Hindlimb muscle (tissue), 1 donor: ENCODE measurements around the gene SPRTN. TPM values are rescaled to one million over a fixed set of nuclear protein-coding genes. Genes with fewer than 3 reads are reported as not detected.

Source experiments
- DNase-seq: peaks from one replicate; pipeline ENCODE4 v3.0.0-alpha.2; 2013
- polyA plus RNA-seq: library from polyadenylated mRNA; unstranded; fragments of 120-200 nt; gene quantifications from one replicate; pipeline ENCODE4 v1.2.1, GENCODE V29; 2013; ENCODE audit not compliant: insufficient read length

The SPRTN gene
- polyA plus RNA-seq, 1 donor, result 6.3 TPM

- no peak for DNase-seq
Observed at GRCh38 chr1:231376875-231377549, 38.9 kb downstream of the SPRTN start.

GRCh38 chr1:231381729-231382128, 43.6 kb downstream of the SPRTN start:
- no peak for DNase-seq

GRCh38 chr1:231382426-231382825, 44.3 kb downstream of the SPRTN start:
- no peak for DNase-seq

GRCh38 chr1:231383159-231383860, 45.2 kb downstream of the SPRTN start:
- no peak for DNase-seq

- DNase-seq, result no peak
Observed at GRCh38 chr1:231384696-231385415, 46.8 kb downstream of the SPRTN start.

- no peak for DNase-seq
Observed at GRCh38 chr1:231385416-231385748, 47.3 kb downstream of the SPRTN start.

GRCh38 chr1:231386466-231386865, 48.4 kb downstream of the SPRTN start:
- DNase-seq, result no peak

- no peak for DNase-seq
Observed at GRCh38 chr1:231387770-231388669, 49.9 kb downstream of the SPRTN start.

- no peak for DNase-seq
Observed at GRCh38 chr1:231390071-231390470, 52.0 kb downstream of the SPRTN start.

GRCh38 chr1:231392389-231393131, 54.5 kb downstream of the SPRTN start:
- no peak for DNase-seq

- DNase-seq, result no peak
Observed at GRCh38 chr1:231393668-231394067, 55.6 kb downstream of the SPRTN start.

- DNase-seq, result peak; percentile 61
Observed at GRCh38 chr1:231395076-231395997, 57.2 kb downstream of the SPRTN start.

- no peak for DNase-seq
Observed at GRCh38 chr1:231395998-231396390, 57.9 kb downstream of the SPRTN start.

GRCh38 chr1:231396643-231397042, 58.5 kb downstream of the SPRTN start:
- no peak for DNase-seq

- no peak for DNase-seq
Observed at GRCh38 chr1:231397886-231398671, 60.0 kb downstream of the SPRTN start.

- no peak for DNase-seq
Observed at GRCh38 chr1:231401478-231401877, 63.4 kb downstream of the SPRTN start.

- no peak for DNase-seq
Observed at GRCh38 chr1:231404318-231404717, 66.2 kb downstream of the SPRTN start.
